Activated CD8-positive, alpha-beta T cell treated with anti-CD3 and anti-CD28 coated beads for 36 hours (primary cell): ENCODE measurements around the gene AGXT. TPM values are rescaled to one million over a fixed set of nuclear protein-coding genes. Genes with fewer than 3 reads are reported as not detected.

Source experiments
- ATAC-seq: fragments of 200-7000 bp; cut with Tn5 transposase; one replicate; pipeline ENCODE4 v1.10.0; 2021; ENCODE audit warnings: mild to moderate bottlenecking, moderate library complexity
- CTCF ChIA-PET: fragments of 350-600 bp; sonication (Branson Sonifier 250); formaldehyde crosslinking; loops from one replicate; lab custom pipeline; 2021; ENCODE audit warnings: antibody characterized with exemption; lab: Charles Lee
- POLR2A ChIA-PET: fragments of 350-600 bp; sonication (Branson Sonifier 250); formaldehyde crosslinking; loops from one replicate; lab custom pipeline; 2021; ENCODE audit warnings: antibody characterized with exemption; lab: Charles Lee
- DNase-seq: peaks from one replicate; pipeline ENCODE4 v3.0.0-alpha.2; 2020
- H3K27ac Mint-ChIP-seq: one replicate; pipeline ENCODE4 v1.8.0; 2021; ENCODE audit warnings: mild to moderate bottlenecking, mixed read lengths
- H3K27me3 Mint-ChIP-seq: one replicate; pipeline ENCODE4 v1.8.0; 2021; ENCODE audit warnings: mixed read lengths
- H3K36me3 Mint-ChIP-seq: one replicate; pipeline ENCODE4 v1.8.0; 2021; ENCODE audit warnings: low read depth, mixed read lengths
- H3K4me1 Mint-ChIP-seq: one replicate; pipeline ENCODE4 v1.8.0; 2021; ENCODE audit warnings: low read depth, mixed read lengths
- H3K4me3 Mint-ChIP-seq: one replicate; pipeline ENCODE4 v1.8.0; 2021; ENCODE audit warnings: mild to moderate bottlenecking, moderate library complexity, mixed read lengths
- H3K9me3 Mint-ChIP-seq: one replicate; pipeline ENCODE4 v1.8.0; 2021; ENCODE audit warnings: mixed read lengths
- intact Hi-C: fragments of 100-400 bp; cut with micrococcal nuclease; formaldehyde crosslinking; loops from one replicate; pipeline ENCODE4 v1.10.0; 2022
- total RNA-seq, 2 experiments: library from RNA; stranded (reverse); gene quantifications; one replicate each; pipeline ENCODE4 v1.2.3, GENCODE V29; 2021
- TF ChIP-seq, protein P1 (sequence below): fragments of 200-600 bp; IDR thresholded peaks from one replicate; pipeline ENCODE4 v1.8.0; 2022; ENCODE audit warnings: antibody characterized with exemption, mild to moderate bottlenecking

Gene AGXT
- total RNA-seq, 2 experiments from 2014 or later: not detected

DNA sequence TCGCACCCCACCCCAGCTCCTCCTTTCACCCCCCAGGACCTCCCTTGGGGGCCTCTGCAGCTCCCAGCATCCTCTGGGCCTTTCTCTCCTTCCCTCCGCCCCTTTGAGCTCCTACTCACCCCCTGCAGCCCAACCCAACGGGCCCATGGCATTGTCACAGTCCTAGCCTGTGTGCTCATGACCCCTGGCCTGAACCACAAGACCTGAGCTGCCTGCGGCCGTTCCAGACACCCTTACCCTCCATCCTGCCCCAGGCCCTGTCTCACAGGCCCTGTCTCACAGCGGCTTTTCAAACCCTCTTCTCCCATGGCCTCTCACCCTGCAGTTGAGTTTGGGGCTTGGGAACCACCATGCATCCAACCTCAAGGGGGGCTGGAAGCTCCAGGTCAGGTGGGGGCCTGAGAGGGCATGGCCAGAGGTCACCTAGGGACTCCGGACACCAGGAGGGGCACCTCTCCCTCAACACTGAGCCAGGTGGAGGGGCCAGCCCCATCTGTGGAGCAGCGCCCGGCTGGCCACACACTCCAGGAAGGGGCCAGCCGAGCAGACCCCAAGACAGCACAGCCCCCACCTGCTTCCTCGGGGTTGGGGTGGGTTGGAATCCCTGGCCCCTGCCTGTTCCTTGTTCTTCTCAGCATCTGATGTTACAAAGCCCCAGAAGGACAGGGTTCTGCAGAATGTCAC is 20.4 kb downstream of the AGXT start:
- ATAC-seq (no peak), DNase-seq (no peak)
- Mint-ChIP-seq H3K27me3 (no peaks in the 10 kb centered on the region), H3K4me3 (no peak overlapping the region), H3K9me3 (no peaks in the 10 kb centered on the region), H3K4me1 (peaks cover 5% of the 10 kb centered on the region), H3K27ac (no peak overlapping the region), H3K36me3 (no peaks in the 10 kb centered on the region)
- TF ChIP-seq, protein P1, sequence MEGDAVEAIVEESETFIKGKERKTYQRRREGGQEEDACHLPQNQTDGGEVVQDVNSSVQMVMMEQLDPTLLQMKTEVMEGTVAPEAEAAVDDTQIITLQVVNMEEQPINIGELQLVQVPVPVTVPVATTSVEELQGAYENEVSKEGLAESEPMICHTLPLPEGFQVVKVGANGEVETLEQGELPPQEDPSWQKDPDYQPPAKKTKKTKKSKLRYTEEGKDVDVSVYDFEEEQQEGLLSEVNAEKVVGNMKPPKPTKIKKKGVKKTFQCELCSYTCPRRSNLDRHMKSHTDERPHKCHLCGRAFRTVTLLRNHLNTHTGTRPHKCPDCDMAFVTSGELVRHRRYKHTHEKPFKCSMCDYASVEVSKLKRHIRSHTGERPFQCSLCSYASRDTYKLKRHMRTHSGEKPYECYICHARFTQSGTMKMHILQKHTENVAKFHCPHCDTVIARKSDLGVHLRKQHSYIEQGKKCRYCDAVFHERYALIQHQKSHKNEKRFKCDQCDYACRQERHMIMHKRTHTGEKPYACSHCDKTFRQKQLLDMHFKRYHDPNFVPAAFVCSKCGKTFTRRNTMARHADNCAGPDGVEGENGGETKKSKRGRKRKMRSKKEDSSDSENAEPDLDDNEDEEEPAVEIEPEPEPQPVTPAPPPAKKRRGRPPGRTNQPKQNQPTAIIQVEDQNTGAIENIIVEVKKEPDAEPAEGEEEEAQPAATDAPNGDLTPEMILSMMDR: no peak
- POLR2A ChIA-PET: no interaction called here
- intact Hi-C loops: no loop called here
- CTCF ChIA-PET: no interaction called here

DNA sequence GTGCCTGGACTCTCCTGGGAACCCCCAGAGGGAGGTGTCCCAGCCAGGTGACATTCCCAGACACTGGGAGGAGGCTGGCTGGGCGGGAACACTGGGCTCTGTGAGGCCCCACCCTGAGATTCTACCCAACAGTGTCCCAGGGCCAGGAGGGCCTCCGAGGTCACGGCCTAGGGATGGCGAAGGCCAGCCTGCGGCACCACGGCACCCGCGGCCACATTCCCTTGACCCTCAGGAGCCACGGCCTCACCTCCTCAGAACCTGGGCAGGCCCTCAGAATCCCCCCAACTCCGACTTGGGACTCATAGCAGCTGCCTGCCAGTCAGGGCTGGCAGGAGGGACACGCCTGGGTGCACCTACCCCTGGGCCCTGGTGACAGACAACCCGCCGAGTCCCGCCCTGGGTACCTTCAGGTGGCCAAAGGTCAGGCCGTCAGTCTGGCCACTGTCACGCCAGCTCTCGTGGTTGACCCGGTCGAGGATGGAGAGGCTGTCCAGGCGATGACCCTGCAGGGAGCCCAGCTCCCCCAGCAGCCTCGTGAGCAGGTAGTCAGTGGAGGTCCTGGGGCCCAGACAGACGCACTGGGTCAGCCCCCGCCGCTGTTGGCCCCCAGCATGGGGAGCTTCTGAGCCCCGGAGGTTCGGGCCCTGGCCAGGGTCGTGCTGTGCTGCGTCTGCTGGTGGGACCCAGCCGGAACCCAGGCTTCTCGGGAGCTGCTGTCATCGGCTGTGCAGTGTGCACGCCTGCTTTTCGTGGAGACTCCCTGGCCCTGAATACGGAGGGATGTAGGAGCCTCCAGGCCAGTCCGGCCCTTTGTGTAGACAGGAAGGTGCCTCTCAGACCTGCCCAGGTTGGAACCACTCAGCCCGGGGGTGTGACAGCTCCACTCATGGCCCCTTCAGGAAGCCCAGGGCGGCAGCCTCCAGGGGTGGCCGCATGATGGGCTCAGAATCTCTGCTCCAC is 21.3 kb downstream of the AGXT start:
- ChIA-PET CTCF (no interaction called here), POLR2A (no interaction called here)
- H3K4me1 Mint-ChIP-seq: peaks cover 5% of the 10 kb centered on the region

GRCh38 chr2:240890691-240891090 is 22.1 kb downstream of the AGXT start:
- H3K27me3 Mint-ChIP-seq: no peaks in the 10 kb centered on the region
- CTCF ChIA-PET: interaction anchor here (1.1 kb wide), 1 partner anchor 23 kb away, joined by 4 read pairs; no protein-coding TSS in a partner anchor
- ATAC-seq: no peak

More for the DNA sequence above, 21.3 kb downstream of the AGXT start:
- Mint-ChIP-seq H3K36me3 (no peaks in the 10 kb centered on the region), H3K4me3 (no peak overlapping the region), H3K27ac (no peak overlapping the region), H3K9me3 (no peaks in the 10 kb centered on the region), H3K27me3 (no peaks in the 10 kb centered on the region)
- ATAC-seq: no peak
- TF ChIP-seq, protein P1: no peak
- no peak for DNase-seq
- intact Hi-C loops: no loop called here

DNA sequence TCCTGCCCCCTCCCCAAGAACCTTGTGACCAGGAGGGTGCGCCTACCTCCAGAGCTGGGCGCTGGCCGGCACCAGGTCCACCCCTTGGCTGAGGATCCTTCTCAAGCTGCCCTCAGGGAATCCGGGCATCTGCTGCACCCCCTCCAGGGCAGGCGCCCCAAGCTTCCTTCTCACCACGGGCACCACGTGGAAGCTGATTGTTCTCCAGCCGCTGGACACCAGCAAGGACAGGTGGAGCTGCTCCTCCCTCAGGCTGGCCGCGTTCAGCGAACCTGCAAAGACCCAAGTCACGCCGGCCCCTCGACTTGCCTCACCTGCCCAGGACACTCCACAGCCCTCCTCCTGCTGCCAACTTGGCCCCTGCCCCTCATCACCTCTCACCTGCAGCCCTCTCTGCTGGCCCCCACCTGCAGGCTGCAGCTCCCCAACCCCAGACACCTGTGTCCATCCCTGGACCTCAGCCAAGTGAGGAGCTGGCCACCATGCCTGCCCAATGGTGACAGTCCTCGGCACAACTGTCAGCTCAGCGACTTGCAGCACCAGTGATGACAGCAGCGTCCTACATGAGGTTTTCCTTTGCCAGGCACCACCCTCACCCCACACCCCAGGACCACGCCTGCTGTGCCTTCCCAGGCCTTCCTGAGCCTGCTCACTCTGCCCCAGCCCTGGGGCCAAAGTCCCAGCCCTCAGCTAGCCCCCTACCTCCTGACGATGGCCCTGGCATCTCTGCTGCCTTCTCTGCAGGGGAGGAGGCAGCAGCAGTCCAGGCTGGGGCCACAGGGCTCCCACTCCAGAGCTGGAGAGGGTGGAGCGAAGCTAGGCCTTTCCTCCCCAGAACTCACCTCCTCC is 23.1 kb downstream of the AGXT start:
- DNase-seq (no peak), ATAC-seq (no peak)
- Mint-ChIP-seq H3K27ac (no peak overlapping the region), H3K36me3 (no peaks in the 10 kb centered on the region), H3K4me1 (peaks cover 5% of the 10 kb centered on the region), H3K9me3 (no peaks in the 10 kb centered on the region), H3K27me3 (no peaks in the 10 kb centered on the region), H3K4me3 (no peak overlapping the region)
- intact Hi-C loops: no loop called here
- ChIA-PET POLR2A (interaction anchor here (0.5 kb wide), 1 partner anchor 121 kb away, joined by 3 read pairs; no protein-coding TSS in a partner anchor), CTCF (interaction anchor here (0.6 to 1.1 kb wide), 3 partner anchors 22 to 40 kb away, joined by 3 to 4 read pairs (median 4); no protein-coding TSS in a partner anchor)
- TF ChIP-seq, protein P1: no peak

More at GRCh38 chr2:240890691-240891090, 22.1 kb downstream of the AGXT start:
- Mint-ChIP-seq H3K4me3 (no peak overlapping the region), H3K36me3 (no peaks in the 10 kb centered on the region), H3K27ac (no peak overlapping the region), H3K4me1 (peaks cover 5% of the 10 kb centered on the region), H3K9me3 (no peaks in the 10 kb centered on the region)
- TF ChIP-seq, protein P1: no peak
- POLR2A ChIA-PET: no interaction called here
- no peak for DNase-seq
- intact Hi-C loops: no loop called here
